ENCODE measurements around the gene COL12A1.

GRCh38 chr6:75219263-75219662, 13.4 kb upstream of the COL12A1 start:
- no peak for TF ChIP-seq POLR2A (IDR thresholded peaks at IDR 0.05)
- TF ChIP-seq CTCF (IDR thresholded peaks at IDR 0.05), result no peak

Data from Peyer's patch (tissue), 4 donors.